Measurements from ENCODE around the gene TMEM108.

TMEM108 gene

GRCh38 chr3:133386876-133387275, 348.7 kb downstream of the TMEM108 start:
- Histone ChIP-seq H3K36me3 (ENCODE audit: control insufficient read depth, insufficient read depth, low read length, severe bottlenecking) (no peaks in the 10 kb centered on the region), H3K9me3 (ENCODE audit: control insufficient read depth, low read length) (no peaks in the 10 kb centered on the region), H3K27me3 (replicated peaks; ENCODE audit: control insufficient read depth, insufficient read depth, low read length) (peaks cover 46% of the 10 kb centered on the region), H3K4me3 (ENCODE audit: low read length) (no peak overlapping the region), H3K4me1 (ENCODE audit: control insufficient read depth, insufficient read depth, low read length) (no peaks in the 10 kb centered on the region), H3K9ac (ENCODE audit: low read length) (no peak overlapping the region)
- DNase-seq (ENCODE audit: low read depth) = no peak

DNA sequence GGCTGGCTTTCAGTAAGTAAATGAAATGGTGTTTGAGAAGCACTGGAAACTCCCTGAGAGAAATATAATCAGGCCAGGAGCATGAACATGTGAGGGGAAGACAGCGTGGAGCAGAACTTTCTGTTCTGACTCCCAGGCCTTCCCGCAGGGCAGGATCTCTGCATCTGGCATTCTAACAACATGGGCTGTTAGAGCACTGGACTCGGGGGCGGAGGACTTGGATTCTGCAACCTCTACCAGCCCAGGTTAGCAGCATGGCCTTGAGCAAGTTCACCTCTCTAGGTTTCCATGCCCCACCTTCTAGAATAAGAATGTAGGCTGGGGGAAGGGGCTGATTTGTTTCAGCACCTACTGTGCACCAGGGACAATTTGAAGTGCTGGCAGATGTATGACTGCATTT, 349.1 kb downstream of the TMEM108 start:
- peaks cover 43% of the 10 kb centered on the region for H3K27me3 ChIP-seq (replicated peaks; ENCODE audit: control insufficient read depth, insufficient read depth, low read length)
- DNase-seq (ENCODE audit: low read depth) = no peak
- no peaks in the 10 kb centered on the region for H3K9me3 ChIP-seq (ENCODE audit: control insufficient read depth, low read length)
- H3K9ac ChIP-seq (ENCODE audit: low read length) = no peak overlapping the region
- no peaks in the 10 kb centered on the region for H3K4me1 ChIP-seq (ENCODE audit: control insufficient read depth, insufficient read depth, low read length)
- H3K36me3 ChIP-seq (ENCODE audit: control insufficient read depth, insufficient read depth, low read length, severe bottlenecking) = no peaks in the 10 kb centered on the region
- no peak overlapping the region for H3K4me3 ChIP-seq (ENCODE audit: low read length)

DNA sequence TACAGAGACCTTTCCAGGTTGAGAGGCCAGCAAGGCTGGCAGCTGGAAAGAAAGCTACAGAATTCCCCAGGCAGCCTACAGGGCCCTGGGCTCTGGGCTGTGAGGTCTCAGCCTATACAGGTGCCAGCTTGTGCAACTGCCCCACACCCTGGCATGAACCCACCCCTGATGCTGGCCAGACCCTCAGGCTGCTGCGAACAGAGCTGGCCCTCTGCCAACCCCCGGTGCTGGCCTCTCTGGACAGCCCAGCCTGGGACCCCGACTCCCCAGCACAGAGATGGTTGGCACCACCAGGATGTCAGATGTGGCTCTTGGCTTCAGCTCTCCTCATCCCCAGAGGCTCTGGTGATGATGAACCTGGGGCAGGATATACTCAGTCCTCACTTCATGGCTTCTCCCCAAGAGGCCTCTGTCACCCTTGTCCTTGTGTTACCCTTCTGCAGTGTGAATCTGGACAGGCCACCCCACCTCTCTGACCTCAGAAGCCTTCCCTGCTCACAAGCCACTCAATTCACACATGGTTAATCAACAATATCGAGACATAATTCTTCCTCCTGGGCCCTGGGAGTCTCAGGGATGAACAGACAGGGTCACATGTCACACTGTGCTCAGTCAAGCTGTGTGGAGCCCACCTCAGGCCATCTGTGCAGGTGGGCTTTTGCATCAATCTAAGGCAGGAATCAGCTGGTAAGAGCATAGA, 350.7 kb downstream of the TMEM108 start:
- no peak overlapping the region for H3K4me3 ChIP-seq (ENCODE audit: low read length)
- no peaks in the 10 kb centered on the region for H3K4me1 ChIP-seq (ENCODE audit: control insufficient read depth, insufficient read depth, low read length)
- H3K9me3 ChIP-seq (ENCODE audit: control insufficient read depth, low read length) = peaks cover 2% of the 10 kb centered on the region
- peaks cover 29% of the 10 kb centered on the region for H3K27me3 ChIP-seq (replicated peaks; ENCODE audit: control insufficient read depth, insufficient read depth, low read length)
- DNase-seq (ENCODE audit: low read depth) = no peak
- H3K36me3 ChIP-seq (ENCODE audit: control insufficient read depth, insufficient read depth, low read length, severe bottlenecking) = no peaks in the 10 kb centered on the region
- no peak overlapping the region for H3K9ac ChIP-seq (ENCODE audit: low read length)

DNA sequence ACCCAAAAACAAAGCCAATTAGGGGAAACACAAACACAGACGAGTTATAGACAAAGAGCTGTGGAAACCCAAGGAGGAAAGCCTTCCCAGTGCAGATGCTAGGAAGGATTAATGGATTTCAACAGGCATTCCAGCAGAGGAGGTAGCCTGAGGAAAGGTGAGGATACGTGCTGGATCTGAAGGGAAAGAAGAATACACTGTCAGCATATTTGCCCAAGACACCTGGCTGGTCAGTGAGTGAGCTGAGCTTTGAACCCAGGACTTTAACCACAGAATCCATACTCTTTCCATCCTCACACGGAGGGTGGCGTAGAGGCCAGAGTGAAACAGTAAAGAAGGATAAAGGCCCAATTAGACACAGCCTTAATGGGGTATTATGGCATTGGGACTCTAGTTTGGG, 352.5 kb downstream of the TMEM108 start:
- Histone ChIP-seq H3K36me3 (ENCODE audit: control insufficient read depth, insufficient read depth, low read length, severe bottlenecking) (no peaks in the 10 kb centered on the region), H3K9ac (ENCODE audit: low read length) (no peak overlapping the region), H3K27me3 (replicated peaks; ENCODE audit: control insufficient read depth, insufficient read depth, low read length) (peaks cover 19% of the 10 kb centered on the region), H3K4me3 (ENCODE audit: low read length) (no peak overlapping the region), H3K4me1 (ENCODE audit: control insufficient read depth, insufficient read depth, low read length) (no peaks in the 10 kb centered on the region), H3K9me3 (ENCODE audit: control insufficient read depth, low read length) (peaks cover 9% of the 10 kb centered on the region)
- no peak for DNase-seq (ENCODE audit: low read depth)

GRCh38 chr3:133393204-133393603, 355.0 kb downstream of the TMEM108 start:
- peaks cover 11% of the 10 kb centered on the region for H3K27me3 ChIP-seq (replicated peaks; ENCODE audit: control insufficient read depth, insufficient read depth, low read length)
- no peaks in the 10 kb centered on the region for H3K4me1 ChIP-seq (ENCODE audit: control insufficient read depth, insufficient read depth, low read length)
- peaks cover 9% of the 10 kb centered on the region for H3K9me3 ChIP-seq (ENCODE audit: control insufficient read depth, low read length)
- no peak overlapping the region for H3K4me3 ChIP-seq (ENCODE audit: low read length)
- H3K36me3 ChIP-seq (ENCODE audit: control insufficient read depth, insufficient read depth, low read length, severe bottlenecking) = no peaks in the 10 kb centered on the region
- H3K9ac ChIP-seq (ENCODE audit: low read length) = no peak overlapping the region
- DNase-seq (ENCODE audit: low read depth) = no peak

DNA sequence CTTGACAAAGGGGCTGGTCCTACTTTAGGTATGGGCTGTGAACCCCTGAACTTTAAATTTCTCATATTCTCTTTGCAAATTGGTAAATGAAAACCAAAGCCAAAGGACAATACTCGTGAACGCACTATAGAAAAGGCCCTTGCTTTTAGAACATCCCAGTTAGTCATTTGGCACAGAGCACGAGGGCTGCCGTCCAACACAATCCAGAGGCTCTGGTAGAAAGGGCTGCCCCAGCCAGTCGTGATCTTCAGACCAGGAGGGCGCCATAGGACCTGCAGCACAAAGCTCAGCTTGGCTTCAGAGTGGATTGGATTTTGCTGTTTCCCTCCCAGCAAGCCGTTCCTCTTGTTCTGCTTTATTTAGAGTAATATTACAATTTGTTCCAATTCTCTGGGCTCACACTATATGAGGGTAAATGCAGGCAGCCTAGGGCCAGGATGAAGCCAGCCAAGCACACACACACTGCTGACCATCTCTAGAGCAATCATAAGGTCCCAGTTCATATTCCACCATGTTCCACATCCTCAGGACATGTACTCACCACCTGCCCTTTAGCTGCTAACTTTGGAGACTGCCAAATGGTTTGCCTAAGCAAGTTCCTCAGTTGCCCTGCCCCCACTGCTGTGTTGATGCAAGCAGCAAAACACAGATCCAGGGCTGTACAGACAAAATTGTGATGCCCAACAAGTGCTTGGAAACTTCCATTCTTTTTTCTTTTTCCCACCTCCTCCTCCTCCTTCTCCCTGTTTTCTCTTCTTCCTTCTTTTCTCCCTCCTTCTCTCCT, 355.7 kb downstream of the TMEM108 start:
- Histone ChIP-seq H3K4me3 (ENCODE audit: low read length) (no peak overlapping the region), H3K27me3 (replicated peaks; ENCODE audit: control insufficient read depth, insufficient read depth, low read length) (peaks cover 13% of the 10 kb centered on the region), H3K9me3 (ENCODE audit: control insufficient read depth, low read length) (peaks cover 9% of the 10 kb centered on the region), H3K9ac (ENCODE audit: low read length) (no peak overlapping the region), H3K36me3 (ENCODE audit: control insufficient read depth, insufficient read depth, low read length, severe bottlenecking) (no peaks in the 10 kb centered on the region), H3K4me1 (ENCODE audit: control insufficient read depth, insufficient read depth, low read length) (no peaks in the 10 kb centered on the region)
- no peak for DNase-seq (ENCODE audit: low read depth)

DNA sequence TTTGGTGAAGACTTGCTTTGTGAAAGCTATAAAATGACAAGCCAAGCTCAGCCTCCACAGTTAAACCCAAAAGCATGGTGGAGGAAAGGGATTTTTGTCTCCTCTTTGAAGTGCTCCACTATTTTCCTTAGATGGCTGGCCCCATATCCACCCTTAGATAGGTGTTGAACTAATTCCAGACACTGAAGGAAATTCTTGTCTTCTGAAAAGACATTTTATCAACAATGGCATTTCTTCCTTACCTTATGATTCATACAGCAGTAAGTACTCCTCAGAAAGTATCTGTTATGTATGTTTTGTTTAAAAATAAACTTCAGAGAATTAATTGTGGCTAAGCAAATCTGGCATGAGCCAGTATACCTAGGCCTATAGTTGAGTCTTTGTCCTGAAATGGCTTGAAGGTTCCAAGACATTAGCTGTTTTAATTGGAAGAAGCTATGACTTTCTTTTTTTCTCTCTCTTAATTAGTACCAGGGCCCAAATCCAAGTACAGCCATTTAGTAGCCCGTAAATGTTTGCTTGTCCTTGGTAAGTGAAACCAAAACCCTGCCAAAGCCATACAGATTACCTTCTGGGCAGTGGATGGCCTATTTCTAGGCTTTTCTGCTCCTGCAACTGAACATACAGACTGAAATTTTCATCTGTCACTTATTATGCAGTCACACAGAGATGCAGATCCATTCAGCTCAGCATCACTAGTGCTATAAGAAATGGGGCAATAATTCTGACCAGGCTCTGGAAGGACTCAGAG, 356.5 kb downstream of the TMEM108 start:
- Histone ChIP-seq H3K4me3 (ENCODE audit: low read length) (no peak overlapping the region), H3K36me3 (ENCODE audit: control insufficient read depth, insufficient read depth, low read length, severe bottlenecking) (no peaks in the 10 kb centered on the region), H3K9me3 (ENCODE audit: control insufficient read depth, low read length) (peaks cover 9% of the 10 kb centered on the region), H3K27me3 (replicated peaks; ENCODE audit: control insufficient read depth, insufficient read depth, low read length) (peaks cover 15% of the 10 kb centered on the region), H3K4me1 (ENCODE audit: control insufficient read depth, insufficient read depth, low read length) (no peaks in the 10 kb centered on the region), H3K9ac (ENCODE audit: low read length) (no peak overlapping the region)
- no peak for DNase-seq (ENCODE audit: low read depth)

GRCh38 chr3:133396906-133397305, 358.7 kb downstream of the TMEM108 start:
- Histone ChIP-seq H3K4me3 (ENCODE audit: low read length) (no peak overlapping the region), H3K27me3 (replicated peaks; ENCODE audit: control insufficient read depth, insufficient read depth, low read length) (peaks cover 11% of the 10 kb centered on the region), H3K9me3 (ENCODE audit: control insufficient read depth, low read length) (peaks cover 9% of the 10 kb centered on the region), H3K4me1 (ENCODE audit: control insufficient read depth, insufficient read depth, low read length) (no peaks in the 10 kb centered on the region), H3K36me3 (ENCODE audit: control insufficient read depth, insufficient read depth, low read length, severe bottlenecking) (no peaks in the 10 kb centered on the region), H3K9ac (ENCODE audit: low read length) (no peak overlapping the region)
- no peak for DNase-seq (ENCODE audit: low read depth)

- Histone ChIP-seq H3K36me3 (ENCODE audit: control insufficient read depth, insufficient read depth, low read length, severe bottlenecking) (no peaks in the 10 kb centered on the region), H3K9me3 (ENCODE audit: control insufficient read depth, low read length) (no peaks in the 10 kb centered on the region), H3K27me3 (replicated peaks; ENCODE audit: control insufficient read depth, insufficient read depth, low read length) (peaks cover 11% of the 10 kb centered on the region), H3K4me1 (ENCODE audit: control insufficient read depth, insufficient read depth, low read length) (no peaks in the 10 kb centered on the region), H3K4me3 (ENCODE audit: low read length) (no peak within 1 kb of the TSS), H3K9ac (ENCODE audit: low read length) (no peak within 1 kb of the TSS)
- no peak for DNase-seq (ENCODE audit: low read depth)
Observed at GRCh38 chr3:133400006-133400515, 361.9 kb downstream of the TMEM108 start, which contains the start of gene BFSP2. TSS of gene BFSP2 (plus strand) at chr3:133400056. CDS start at chr3:133400084, 28 bp downstream.

DNA sequence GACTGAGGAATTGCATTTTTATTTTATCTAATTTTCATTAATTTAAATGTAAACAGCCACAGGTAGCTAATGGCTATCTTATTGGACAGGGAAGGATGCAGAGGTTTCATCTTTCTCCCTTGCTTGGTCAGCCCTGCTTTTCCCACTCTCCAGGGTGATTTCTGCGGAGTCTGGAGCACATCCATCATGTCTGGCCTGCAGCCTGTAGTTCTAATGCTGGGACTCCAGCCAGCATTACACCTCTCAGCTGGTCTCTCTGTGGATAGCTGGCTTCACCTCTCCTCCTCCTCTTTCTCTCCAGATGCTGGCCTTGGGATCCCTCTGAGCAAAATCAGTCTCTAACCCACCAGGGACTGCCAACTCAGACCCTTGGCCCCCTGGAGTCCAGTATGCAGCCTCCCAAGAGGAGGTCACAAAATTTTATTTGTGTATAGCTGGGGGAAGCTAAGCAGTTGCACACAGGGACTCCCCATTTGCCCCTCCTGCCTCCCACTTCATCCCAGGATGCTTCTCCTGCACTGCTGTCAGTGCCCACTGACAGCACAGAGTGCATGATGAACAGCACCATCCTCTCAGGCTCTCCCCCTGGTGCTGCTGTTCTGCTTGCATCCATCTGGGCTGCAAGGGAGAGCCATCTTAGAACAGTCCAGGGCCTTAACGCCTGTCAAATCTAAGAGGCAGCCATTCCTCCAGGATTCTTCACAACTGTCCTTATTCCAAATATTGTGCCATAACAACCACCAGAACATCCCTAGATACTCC, 363.4 kb downstream of the TMEM108 start:
- Histone ChIP-seq H3K36me3 (ENCODE audit: control insufficient read depth, insufficient read depth, low read length, severe bottlenecking) (no peaks in the 10 kb centered on the region), H3K4me1 (ENCODE audit: control insufficient read depth, insufficient read depth, low read length) (no peaks in the 10 kb centered on the region)
- no peak for DNase-seq (ENCODE audit: low read depth)

More for the DNA sequence above, 363.4 kb downstream of the TMEM108 start:
- H3K4me3 ChIP-seq (ENCODE audit: low read length) = no peak overlapping the region
- H3K9me3 ChIP-seq (ENCODE audit: control insufficient read depth, low read length) = no peaks in the 10 kb centered on the region
- no peak overlapping the region for H3K9ac ChIP-seq (ENCODE audit: low read length)
- H3K27me3 ChIP-seq (replicated peaks; ENCODE audit: control insufficient read depth, insufficient read depth, low read length) = peaks cover 11% of the 10 kb centered on the region

All from adipocyte (in vitro differentiated cells).